Thyroid gland (tissue), 4 donors: ENCODE measurements around the gene KDM4B. TPM values are rescaled to one million over a fixed set of nuclear protein-coding genes. Genes with fewer than 3 reads are reported as not detected.
A peak's percentile ranks its signal among the peaks of the same experiment; 100 is the strongest.

Experiments used
- DNase-seq, 2 donors: peaks; one replicate each; pipeline ENCODE4 v3.0.0-alpha.2; 2019
- H3K27ac ChIP-seq, 3 donors: fragments of 200-600 bp; sonication (generic); 1 replicate in 2 of 3; 2 replicates in 1 of 3; pipeline ENCODE4 v1.5.1; 2016 to 2019; ENCODE audit warnings: mild to moderate bottlenecking in 1 of 3, moderate library complexity in 1 of 3
- H3K27me3 ChIP-seq: fragments of 200-600 bp; sonication (generic); one replicate; pipeline ENCODE4 v1.5.1; 2019
- H3K36me3 ChIP-seq, 2 donors: fragments of 200-600 bp; sonication (generic); one replicate each; pipeline ENCODE4 v1.5.1; 2016 to 2019
- H3K4me1 ChIP-seq, 2 donors: fragments of 200-600 bp; sonication (generic); one replicate each; pipeline ENCODE4 v1.5.1; 2017 to 2019
- H3K4me3 ChIP-seq, 3 donors: fragments of 200-600 bp; sonication (generic); replicated peaks in 1 of 3; 1 replicate in 2 of 3; 2 replicates in 1 of 3; pipeline ENCODE4 v1.5.1; 2016; ENCODE audit warnings: mild to moderate bottlenecking in 1 of 3
- H3K9me3 ChIP-seq: fragments of 200-600 bp; sonication (generic); one replicate; pipeline ENCODE4 v1.5.1; 2017
- CTCF ChIP-seq, 6 experiments: fragments of 200-600 bp in 3 of 6; fragments of 450-650 bp in 3 of 6; sonication (generic) in 3 of 6; IDR thresholded peaks; one replicate each; pipeline ENCODE4 v1.5.1; 2016 to 2019; ENCODE audit warnings: antibody characterized with exemption in 6 of 6, mild to moderate bottlenecking in 2 of 6, inconsistent platforms in 1 of 6, moderate library complexity in 1 of 6
- POLR2A ChIP-seq, 2 donors: fragments of 450-650 bp; IDR thresholded peaks; one replicate each; pipeline ENCODE4 v1.6.1; 2017; ENCODE audit warnings: antibody characterized with exemption in 2 of 2, mild to moderate bottlenecking in 2 of 2, moderate library complexity in 1 of 2
- WGBS, 2 donors: methylation state at CpG; one replicate each; pipeline ENCODE4 v1.1.5; 2017; 5-methylcytosine and 5-hydroxymethylcytosine counted together
- intact Hi-C: fragments of 100-400 bp; cut with DNase I; formaldehyde crosslinking; loops from one replicate; pipeline ENCODE4 v1.15.1; 2023
- total RNA-seq, 4 donors: library from RNA; depleted of rRNA; stranded (reverse); fragments of >200 nt; gene quantifications; one replicate each; pipeline ENCODE4 v1.2.3, GENCODE V29; 2016

The KDM4B gene
- total RNA-seq, 4 donors from 2014 or later: 44.3 to 87.2 (median 75.8) TPM

DNA sequence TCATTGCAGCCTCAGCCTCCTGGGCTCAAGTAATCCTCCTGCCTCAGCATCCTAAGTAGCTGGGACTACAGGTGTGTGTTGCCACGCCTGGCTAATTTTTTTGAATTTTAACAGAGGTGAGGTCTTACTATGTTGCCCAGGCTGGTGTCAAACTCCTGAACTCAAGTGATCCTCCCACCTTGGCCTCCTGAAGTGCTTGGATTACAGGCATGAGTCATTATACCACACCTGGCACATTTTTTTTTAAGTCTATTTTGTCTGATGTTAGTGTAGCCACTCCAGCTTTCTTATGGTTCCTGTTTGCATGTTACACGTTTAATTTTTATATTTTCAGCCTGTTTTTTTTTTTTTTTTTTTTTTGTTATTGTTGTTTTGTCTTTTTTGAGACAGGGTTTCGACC is 24.8 kb downstream of the KDM4B start:
- 82 to 86% methylated on average over 3 of the region's 3 CpGs for WGBS, 2 donors
- intact Hi-C loops: no loop called here
- no peaks in the 10 kb centered on the region for H3K27me3 ChIP-seq
- TF ChIP-seq CTCF (IDR thresholded peaks at IDR 0.05) (no peak), POLR2A (IDR thresholded peaks at IDR 0.05) (no peak)
- no peak overlapping the region for H3K4me3 ChIP-seq
- peaks cover 24 to 25% of the 10 kb centered on the region in 2 donors for H3K4me1 ChIP-seq
- no peaks in the 10 kb centered on the region for H3K9me3 ChIP-seq
- DNase-seq: no peak
- H3K36me3 ChIP-seq: no peaks in the 10 kb centered on the region
- no peak overlapping the region for H3K27ac ChIP-seq

DNA sequence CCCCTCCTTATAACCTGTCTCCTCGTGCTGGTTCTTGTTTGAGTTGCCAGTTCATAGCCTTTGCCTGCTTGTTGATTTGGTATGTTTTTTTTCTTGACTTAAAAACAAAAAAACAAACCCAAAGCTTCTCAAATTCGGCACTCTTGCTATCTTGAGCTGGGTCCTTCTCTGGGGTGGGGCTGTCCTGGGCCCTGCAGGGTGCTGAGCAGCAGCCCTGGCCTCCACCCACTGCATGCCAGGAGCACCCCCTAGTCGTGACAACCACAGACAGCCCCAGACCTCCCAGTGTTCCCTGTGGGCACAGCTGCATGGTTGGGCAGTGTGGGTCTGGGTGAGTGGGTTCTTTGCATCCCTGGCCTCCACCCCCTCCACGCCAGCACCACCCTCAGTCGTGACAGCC is 27.8 kb downstream of the KDM4B start:
- H3K27ac ChIP-seq: peak overlapping the region in 1 of 3 donors; percentile 19
- WGBS, 2 donors: 61 to 66% methylated on average over 4 to 5 of the region's 5 CpGs
- no peaks in the 10 kb centered on the region for H3K36me3 ChIP-seq
- no peak for DNase-seq
- no peak for TF ChIP-seq POLR2A (IDR thresholded peaks at IDR 0.05)
- no peak for TF ChIP-seq CTCF (IDR thresholded peaks at IDR 0.05)
- peaks cover 14 to 19% of the 10 kb centered on the region in 2 donors for H3K4me1 ChIP-seq
- H3K9me3 ChIP-seq: no peaks in the 10 kb centered on the region
- intact Hi-C loops: no loop called here
- no peak overlapping the region for H3K4me3 ChIP-seq
- no peaks in the 10 kb centered on the region for H3K27me3 ChIP-seq

DNA sequence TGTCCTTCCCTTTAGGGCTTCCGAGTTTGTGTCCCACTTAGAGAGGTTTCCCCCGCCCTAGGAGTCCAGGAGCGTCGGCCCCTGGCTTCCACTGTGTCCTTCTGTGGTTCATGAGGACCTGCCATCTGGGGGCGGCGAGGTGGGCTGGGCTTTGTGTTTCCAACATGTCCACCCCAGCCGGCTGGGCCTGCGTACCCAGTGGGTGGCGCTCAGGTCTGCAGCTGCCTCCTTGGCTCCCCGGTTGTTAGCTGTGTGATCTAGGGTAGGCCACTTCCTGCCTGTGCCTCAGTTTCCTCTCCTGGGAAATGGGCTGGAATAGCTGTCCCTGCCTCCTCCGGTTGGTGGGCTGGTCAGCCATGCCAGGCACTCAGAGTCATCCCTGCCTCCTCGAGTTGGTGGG is 28.4 kb downstream of the KDM4B start:
- Histone ChIP-seq H3K27me3 (no peaks in the 10 kb centered on the region), H3K9me3 (no peaks in the 10 kb centered on the region), H3K4me1 (peaks cover 20 to 25% of the 10 kb centered on the region in 2 donors), H3K4me3 (no peak overlapping the region), H3K27ac (peak overlapping the region in 1 of 3 donors; percentile 19), H3K36me3 (no peaks in the 10 kb centered on the region)
- TF ChIP-seq CTCF (IDR thresholded peaks at IDR 0.05) (no peak), POLR2A (IDR thresholded peaks at IDR 0.05) (no peak)
- no peak for DNase-seq
- 94 to 96% methylated on average over 10 to 12 of the region's 12 CpGs for WGBS, 2 donors
- intact Hi-C loops: no loop called here

GRCh38 chr19:5000120-5000611 is 31.3 kb downstream of the KDM4B start:
- 95% methylated on average over 6 of the region's 6 CpGs for WGBS, 2 donors
- Histone ChIP-seq H3K4me1 (peaks cover 35 to 48% of the 10 kb centered on the region in 2 donors), H3K4me3 (no peak overlapping the region), H3K27ac (no peak overlapping the region), H3K9me3 (no peaks in the 10 kb centered on the region), H3K36me3 (no peaks in the 10 kb centered on the region), H3K27me3 (no peaks in the 10 kb centered on the region)
- TF ChIP-seq POLR2A (IDR thresholded peaks at IDR 0.05) (no peak), CTCF (IDR thresholded peaks at IDR 0.05) (no peak)
- no peak for DNase-seq
- intact Hi-C loops: no loop called here

GRCh38 chr19:5001615-5002014 is 32.7 kb downstream of the KDM4B start:
- WGBS, 2 donors: 57 to 71% methylated on average over 2 to 3 of the region's 3 CpGs
- H3K36me3 ChIP-seq: no peaks in the 10 kb centered on the region
- peak overlapping the region; percentile 88 to 95 (median 89) for H3K27ac ChIP-seq
- TF ChIP-seq CTCF (IDR thresholded peaks at IDR 0.05) (peak in 5 of 6 experiments; percentile 25 to 72 (median 60)), POLR2A (IDR thresholded peaks at IDR 0.05) (no peak)
- H3K4me3 ChIP-seq: no peak overlapping the region
- no peaks in the 10 kb centered on the region for H3K9me3 ChIP-seq
- intact Hi-C loops: no loop called here
- no peaks in the 10 kb centered on the region for H3K27me3 ChIP-seq
- DNase-seq: peak; percentile 33 to 54
- peaks cover 39 to 55% of the 10 kb centered on the region in 2 donors for H3K4me1 ChIP-seq
